CD4-positive, CD25-positive, alpha-beta regulatory T cell (primary cell): ENCODE measurements around the gene NUP37. TPM values are rescaled to one million over a fixed set of nuclear protein-coding genes. Genes with fewer than 3 reads are reported as not detected.
A peak's percentile ranks its signal among the peaks of the same experiment; 100 is the strongest.
"Not testable (repeated sequence)": the region's sequence is repeated elsewhere in the genome, so short reads cannot be mapped to it uniquely, and the experiment has no call there.

Experiments used
- ATAC-seq, 2 donors: fragments of 150-1000 bp; cut with Tn5 transposase; one replicate each; pipeline ENCODE4 v1.10.0; 2021; ENCODE audit warnings: low read depth in 2 of 2, moderate number of reproducible peaks in 2 of 2, moderate library complexity in 1 of 2
- DNase-seq, 3 donors: peaks; one replicate each; pipeline versions ENCODE4 v3.0.0 to v3.0.0-alpha.2; 2012 to 2022; ENCODE audit warnings: mixed read lengths in 1 of 3
- H3K27ac ChIP-seq: one replicate; pipeline ENCODE4 v1.7.0; 2013; ENCODE audit warnings: mild to moderate bottlenecking, low read length; ENCODE audit not compliant: insufficient read depth, poor library complexity, severe bottlenecking
- H3K27me3 ChIP-seq: one replicate; pipeline ENCODE4 v1.7.0; 2013; ENCODE audit warnings: low read length; ENCODE audit not compliant: control insufficient read depth, insufficient read depth
- H3K36me3 ChIP-seq: one replicate; pipeline ENCODE4 v1.7.0; 2013; ENCODE audit warnings: mild to moderate bottlenecking, low read length, moderate library complexity; ENCODE audit not compliant: control insufficient read depth, insufficient read depth
- H3K4me1 ChIP-seq: 2 replicates; pipeline ENCODE4 v1.7.0; 2013; ENCODE audit warnings: mild to moderate bottlenecking, low read length; ENCODE audit not compliant: insufficient read depth, control insufficient read depth, poor library complexity, severe bottlenecking
- H3K4me3 ChIP-seq: one replicate; pipeline ENCODE4 v1.7.0; 2013; ENCODE audit warnings: low read depth, mild to moderate bottlenecking, low read length, moderate library complexity
- H3K9me3 ChIP-seq, 2 experiments: 1 replicate in 1 of 2; 2 replicates in 1 of 2; pipeline ENCODE4 v1.7.0; 2013; ENCODE audit warnings: low read length in 2 of 2, mild to moderate bottlenecking in 1 of 2, moderate library complexity in 1 of 2; ENCODE audit not compliant: control insufficient read depth in 2 of 2
- H3K27ac Mint-ChIP-seq, 3 donors: one replicate each; pipeline ENCODE4 v1.8.0; 2020 to 2022; ENCODE audit warnings: mild to moderate bottlenecking in 3 of 3, mixed read lengths in 3 of 3, moderate library complexity in 2 of 3
- H3K27me3 Mint-ChIP-seq: one replicate; pipeline ENCODE4 v1.8.0; 2022; ENCODE audit warnings: mild to moderate bottlenecking, mixed read lengths
- H3K36me3 Mint-ChIP-seq: one replicate; pipeline ENCODE4 v1.8.0; 2020; ENCODE audit warnings: mixed read lengths
- H3K4me1 Mint-ChIP-seq, 4 donors: one replicate each; pipeline ENCODE4 v1.8.0; 2020 to 2022; ENCODE audit warnings: mixed read lengths in 4 of 4, mild to moderate bottlenecking in 1 of 4
- H3K4me3 Mint-ChIP-seq, 4 donors: one replicate each; pipeline ENCODE4 v1.8.0; 2020 to 2022; ENCODE audit warnings: mild to moderate bottlenecking in 4 of 4, mixed read lengths in 4 of 4, moderate library complexity in 3 of 4
- H3K9me3 Mint-ChIP-seq, 7 donors: one replicate each; pipeline ENCODE4 v1.8.0; 2020 to 2022; ENCODE audit warnings: mixed read lengths in 7 of 7, mild to moderate bottlenecking in 3 of 7, moderate library complexity in 2 of 7
- polyA plus RNA-seq, 4 donors: library from polyadenylated mRNA; unstranded; fragments of 300-500 nt; fragmentation: Illumina TruSeq; gene quantifications; one replicate each; pipeline ENCODE4 v1.2.3, GENCODE V29; 2021
- total RNA-seq: library from RNA; stranded (reverse); gene quantifications from one replicate; pipeline ENCODE4 v1.2.3, GENCODE V29; 2022

NUP37 gene
- total and polyA plus RNA-seq, 5 donors from 2014 or later, result 17.2 to 44.7 (median 40.4) TPM

DNA sequence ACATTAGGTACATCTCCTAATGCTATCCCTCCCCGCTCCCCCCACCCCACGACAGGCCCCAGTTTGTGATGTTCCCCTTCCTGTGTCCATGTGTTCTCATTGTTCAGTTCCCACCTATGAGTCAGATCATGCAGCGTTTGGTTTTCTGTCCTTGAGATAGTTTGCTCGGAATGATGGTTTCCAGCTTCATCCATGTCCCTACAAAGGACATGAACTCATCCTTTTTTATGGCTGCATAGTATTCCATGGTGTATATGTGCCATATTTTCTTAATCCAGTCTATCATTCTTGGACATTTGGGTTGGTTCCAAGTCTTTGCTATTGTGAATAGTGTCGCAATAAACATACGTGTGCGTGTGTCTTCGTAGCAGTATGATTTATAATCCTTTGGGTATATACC is 17.7 kb upstream of the NUP37 start:
- ATAC-seq, H3K4me1 ChIP-seq, H3K27me3 Mint-ChIP-seq, H3K9me3 ChIP-seq, H3K9me3 Mint-ChIP-seq, H3K4me3 Mint-ChIP-seq, H3K27ac ChIP-seq, H3K27ac Mint-ChIP-seq, H3K36me3 ChIP-seq, DNase-seq, H3K27me3 ChIP-seq, H3K4me3 ChIP-seq: not testable (repeated sequence)
- Mint-ChIP-seq H3K4me1 (peaks cover 0 to 10% (median 3%) of the 10 kb centered on the region in 4 donors), H3K36me3 (peaks cover 25% of the 10 kb centered on the region)

GRCh38 chr12:102131442-102131841 is 11.5 kb upstream of the NUP37 start:
- not testable (repeated sequence) for H3K4me3 ChIP-seq, H3K27me3 ChIP-seq, H3K9me3 ChIP-seq, H3K27ac ChIP-seq, ATAC-seq, H3K9me3 Mint-ChIP-seq, H3K4me3 Mint-ChIP-seq, H3K4me1 ChIP-seq, H3K27ac Mint-ChIP-seq, DNase-seq, H3K36me3 ChIP-seq, H3K27me3 Mint-ChIP-seq
- peaks cover 0 to 10% (median 0%) of the 10 kb centered on the region in 4 donors for H3K4me1 Mint-ChIP-seq
- H3K36me3 Mint-ChIP-seq, result peaks cover 10% of the 10 kb centered on the region

GRCh38 chr12:102130720-102131119 is 10.8 kb upstream of the NUP37 start:
- not testable (repeated sequence) for H3K27ac Mint-ChIP-seq, H3K36me3 ChIP-seq, H3K4me3 Mint-ChIP-seq, ATAC-seq, H3K27me3 Mint-ChIP-seq, H3K4me1 ChIP-seq, DNase-seq, H3K9me3 Mint-ChIP-seq, H3K27ac ChIP-seq, H3K4me3 ChIP-seq, H3K9me3 ChIP-seq, H3K27me3 ChIP-seq
- Mint-ChIP-seq H3K4me1 (peaks cover 0 to 10% (median 2%) of the 10 kb centered on the region in 4 donors), H3K36me3 (peaks cover 13% of the 10 kb centered on the region)

GRCh38 chr12:102121328-102121727 is 1.4 kb upstream of the NUP37 start:
- DNase-seq, H3K36me3 ChIP-seq, H3K9me3 ChIP-seq, H3K27ac ChIP-seq, H3K9me3 Mint-ChIP-seq, ATAC-seq, H3K27me3 ChIP-seq, H3K27me3 Mint-ChIP-seq: not testable (repeated sequence)
- Mint-ChIP-seq H3K27ac (peak overlapping the region in 2 of 3 donors; percentile 97 to 98), H3K36me3 (peaks cover 23% of the 10 kb centered on the region), H3K4me3 (peak overlapping the region in 3 of 4 donors; percentile 94 to 99 (median 97)), H3K4me1 (peaks cover 20 to 43% (median 29%) of the 10 kb centered on the region in 4 donors)
- H3K4me1 ChIP-seq, result peaks cover 26% of the 10 kb centered on the region
- H3K4me3 ChIP-seq, result peak overlapping the region; percentile 94

- peaks cover 26% of the 10 kb centered on the region for H3K36me3 Mint-ChIP-seq
- Histone ChIP-seq H3K36me3 (peaks cover 11% of the 10 kb centered on the region), H3K27ac (peak overlapping the region; percentile 89), H3K4me3 (peak overlapping the region; percentile 94), H3K27me3 (no peaks in the 10 kb centered on the region), H3K4me1 (peaks cover 26% of the 10 kb centered on the region), H3K9me3 (no peaks in the 10 kb centered on the region)
- DNase-seq (peak in 2 of 3 donors; percentile 4 to 41), ATAC-seq (no peak)
- no peaks in the 10 kb centered on the region for H3K9me3 Mint-ChIP-seq
- peaks cover 17 to 46% (median 30%) of the 10 kb centered on the region in 4 donors for H3K4me1 Mint-ChIP-seq
- peak overlapping the region; percentile 94 to 99 (median 96) for H3K4me3 Mint-ChIP-seq
- H3K27me3 Mint-ChIP-seq, result no peaks in the 10 kb centered on the region
- peak overlapping the region; percentile 38 to 98 (median 97) for H3K27ac Mint-ChIP-seq
These were observed 972 bp upstream of the NUP37 start for GRCh38 chr12:102120886-102121285.

DNA sequence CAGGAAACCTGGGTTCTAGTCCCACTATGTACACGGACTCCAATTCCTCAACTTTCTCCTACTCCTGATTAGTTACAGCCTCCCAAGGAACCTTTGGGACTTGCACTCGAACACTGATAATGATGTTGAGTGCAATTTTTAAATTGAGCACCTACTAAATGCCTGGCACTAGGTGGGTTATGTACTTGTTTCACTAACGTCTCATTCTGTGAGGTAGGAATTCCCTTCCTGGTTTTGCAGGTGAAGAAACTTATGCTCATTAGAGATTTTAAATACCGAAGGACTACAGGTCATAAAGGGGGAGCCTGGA is 605 bp upstream of the NUP37 start:
- Mint-ChIP-seq H3K27me3 (no peaks in the 10 kb centered on the region), H3K4me1 (peaks cover 16 to 46% (median 32%) of the 10 kb centered on the region in 4 donors), H3K27ac (peak overlapping the region in 2 of 3 donors; percentile 97 to 98), H3K4me3 (peak overlapping the region; percentile 94 to 99 (median 96)), H3K9me3 (no peaks in the 10 kb centered on the region), H3K36me3 (peaks cover 26% of the 10 kb centered on the region)
- Histone ChIP-seq H3K4me1 (peaks cover 26% of the 10 kb centered on the region), H3K4me3 (peak overlapping the region; percentile 94), H3K27me3 (no peaks in the 10 kb centered on the region), H3K36me3 (peaks cover 14% of the 10 kb centered on the region), H3K27ac (peak overlapping the region; percentile 89), H3K9me3 (no peaks in the 10 kb centered on the region)
- DNase-seq, result no peak
- no peak for ATAC-seq

DNA sequence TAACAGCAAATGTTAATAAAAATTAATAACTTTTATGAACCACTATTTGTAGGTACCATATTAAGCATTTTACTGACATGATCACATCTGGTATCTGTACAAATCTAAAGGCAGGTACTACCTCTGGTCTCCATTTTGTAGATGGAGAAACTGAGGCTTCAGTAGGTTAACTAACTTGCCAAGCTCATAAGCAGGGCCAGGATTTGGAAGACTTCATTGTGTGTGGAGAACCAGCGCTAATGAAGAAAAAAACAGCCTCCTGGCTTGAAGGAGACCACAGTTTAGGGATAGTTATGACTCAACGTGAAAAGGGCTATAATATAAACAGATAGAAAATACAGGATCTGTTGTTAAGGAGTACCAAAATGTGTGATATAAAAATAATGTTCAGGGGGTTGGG is 1.0 kb downstream of the NUP37 start:
- Histone ChIP-seq H3K36me3 (peaks cover 16% of the 10 kb centered on the region), H3K9me3 (no peaks in the 10 kb centered on the region), H3K27ac (no peak overlapping the region), H3K4me1 (peaks cover 26% of the 10 kb centered on the region), H3K27me3 (no peaks in the 10 kb centered on the region), H3K4me3 (peak overlapping the region; percentile 94)
- H3K27me3 Mint-ChIP-seq, result no peaks in the 10 kb centered on the region
- DNase-seq, result peak in 1 of 3 donors; percentile 6
- peak overlapping the region; percentile 59 to 99 (median 96) for H3K4me3 Mint-ChIP-seq
- H3K27ac Mint-ChIP-seq, result peak overlapping the region in 2 of 3 donors; percentile 50 to 98
- no peaks in the 10 kb centered on the region for H3K9me3 Mint-ChIP-seq
- ATAC-seq, result no peak
- peaks cover 16 to 57% (median 31%) of the 10 kb centered on the region in 4 donors for H3K4me1 Mint-ChIP-seq
- peaks cover 21% of the 10 kb centered on the region for H3K36me3 Mint-ChIP-seq

GRCh38 chr12:102116392-102116791 is 3.5 kb downstream of the NUP37 start:
- H3K27me3 Mint-ChIP-seq, result no peaks in the 10 kb centered on the region
- ATAC-seq (no peak), DNase-seq (no peak)
- H3K4me1 Mint-ChIP-seq, result peaks cover 8 to 56% (median 30%) of the 10 kb centered on the region in 4 donors
- Histone ChIP-seq H3K27ac (no peak overlapping the region), H3K4me1 (peaks cover 20% of the 10 kb centered on the region), H3K4me3 (no peak overlapping the region), H3K9me3 (no peaks in the 10 kb centered on the region), H3K36me3 (peaks cover 20% of the 10 kb centered on the region), H3K27me3 (no peaks in the 10 kb centered on the region)
- H3K9me3 Mint-ChIP-seq, result no peaks in the 10 kb centered on the region
- H3K36me3 Mint-ChIP-seq, result peaks cover 28% of the 10 kb centered on the region
- H3K27ac Mint-ChIP-seq, result no peak overlapping the region
- peak overlapping the region in 1 of 4 donors; percentile 61 for H3K4me3 Mint-ChIP-seq
